Activated gamma-delta T cell (primary cell): Measurements from ENCODE around the gene PSEN1.
"Not testable (repeated sequence)": the region's sequence is repeated elsewhere in the genome, so short reads cannot be mapped to it uniquely, and the experiment has no call there.

ENCODE experiments used
- DNase-seq: peaks from one replicate; lab custom pipeline; 2025; lab: John Stamatoyannopoulos, UW

PSEN1 gene

GRCh38 chr14:73166399-73166798 is 30.1 kb downstream of the PSEN1 start:
- no peak for DNase-seq

GRCh38 chr14:73167727-73168126 is 31.4 kb downstream of the PSEN1 start:
- DNase-seq, result no peak

- no peak for DNase-seq
Measured at GRCh38 chr14:73168274-73168673, 32.0 kb downstream of the PSEN1 start.

- DNase-seq, result no peak
Measured at GRCh38 chr14:73168691-73169090, 32.4 kb downstream of the PSEN1 start.

- not testable (repeated sequence) for DNase-seq
Measured at GRCh38 chr14:73169855-73170254, 33.5 kb downstream of the PSEN1 start.

- no peak for DNase-seq
Measured at GRCh38 chr14:73170686-73171085, 34.4 kb downstream of the PSEN1 start.

GRCh38 chr14:73172500-73172899 is 36.2 kb downstream of the PSEN1 start:
- no peak for DNase-seq

GRCh38 chr14:73173092-73173735 is 36.9 kb downstream of the PSEN1 start:
- DNase-seq, result no peak

- no peak for DNase-seq
Measured at GRCh38 chr14:73176685-73177084, 40.4 kb downstream of the PSEN1 start.

GRCh38 chr14:73180385-73180805 is 44.1 kb downstream of the PSEN1 start:
- DNase-seq, result no peak

- DNase-seq, result not testable (repeated sequence)
Measured at GRCh38 chr14:73180969-73181368, 44.7 kb downstream of the PSEN1 start.

GRCh38 chr14:73188501-73188911 is 52.2 kb downstream of the PSEN1 start:
- DNase-seq, result no peak

- no peak for DNase-seq
Measured at GRCh38 chr14:73189651-73190050, 53.3 kb downstream of the PSEN1 start.

- DNase-seq, result no peak
Measured at GRCh38 chr14:73191441-73191840, 55.1 kb downstream of the PSEN1 start.

- DNase-seq, result not testable (repeated sequence)
Measured at GRCh38 chr14:73194306-73194705, 58.0 kb downstream of the PSEN1 start.

GRCh38 chr14:73198253-73198652 is 61.9 kb downstream of the PSEN1 start:
- no peak for DNase-seq

- no peak for DNase-seq
Measured at GRCh38 chr14:73203527-73203926, 67.2 kb downstream of the PSEN1 start.

GRCh38 chr14:73207615-73208014 is 71.3 kb downstream of the PSEN1 start:
- no peak for DNase-seq

GRCh38 chr14:73208390-73208789 is 72.1 kb downstream of the PSEN1 start:
- no peak for DNase-seq

- no peak for DNase-seq
Measured at GRCh38 chr14:73208846-73209245, 72.5 kb downstream of the PSEN1 start.

GRCh38 chr14:73209953-73210352 is 73.6 kb downstream of the PSEN1 start:
- no peak for DNase-seq

- no peak for DNase-seq
Measured at GRCh38 chr14:73211251-73212040, 75.1 kb downstream of the PSEN1 start.

GRCh38 chr14:73216030-73216429 is 79.7 kb downstream of the PSEN1 start:
- no peak for DNase-seq
